Stomach (tissue), 4 donors: ENCODE measurements around the gene AKAP17A.

Source experiments
- CTCF ChIP-seq, 7 experiments: fragments of 450-650 bp in 4 of 7; fragments of 200-600 bp in 3 of 7; sonication (generic) in 3 of 7; IDR thresholded peaks; one replicate each; pipeline ENCODE4 v1.5.1; 2016 to 2019; ENCODE audit warnings: antibody characterized with exemption in 7 of 7, control low read depth in 2 of 7, mild to moderate bottlenecking in 1 of 7
- EP300 ChIP-seq: sonication (generic); formaldehyde crosslinking; IDR thresholded peaks from one replicate; pipeline ENCODE4 v1.6.1; 2017; ENCODE audit warnings: antibody characterized with exemption
- POLR2A ChIP-seq, 4 donors: fragments of 450-650 bp; IDR thresholded peaks; one replicate each; pipeline ENCODE4 v1.6.1; 2016; ENCODE audit warnings: antibody characterized with exemption in 4 of 4, control low read depth in 2 of 4, mild to moderate bottlenecking in 1 of 4, moderate library complexity in 1 of 4
- POLR2AphosphoS5 ChIP-seq, 3 donors: sonication (generic); formaldehyde crosslinking; IDR thresholded peaks; one replicate each; pipeline ENCODE4 v1.6.1; 2016; ENCODE audit warnings: antibody characterized with exemption in 3 of 3

- TF ChIP-seq POLR2A (IDR thresholded peaks at IDR 0.05) (no peak), CTCF (IDR thresholded peaks at IDR 0.05) (no peak), POLR2AphosphoS5 (IDR thresholded peaks at IDR 0.05) (no peak), EP300 (no peak)
These were observed 6.8 kb downstream of the AKAP17A start for GRCh38 chrX:1598021-1598875.
